OCI-LY7 (cell line): ENCODE results near the gene BUD23.

Experiments
- EZH2phosphoT487 ChIP-seq: fragments of 200-600 bp; sonication (generic); IDR thresholded peaks from 2 replicates; pipeline ENCODE4 v1.6.1; 2018; ENCODE audit warnings: low read depth, borderline replicate concordance, mild to moderate bottlenecking, mixed run types, antibody characterized with exemption, low read length, moderate library complexity, mixed read lengths
- TF ChIP-seq, protein P1 (sequence below): fragments of 200-600 bp; sonication (generic); conservative IDR thresholded peaks from 2 replicates; pipeline ENCODE4 v1.5.1; 2014; ENCODE audit warnings: mild to moderate bottlenecking, antibody characterized with exemption, low read length, moderate library complexity, mixed read lengths

DNA sequence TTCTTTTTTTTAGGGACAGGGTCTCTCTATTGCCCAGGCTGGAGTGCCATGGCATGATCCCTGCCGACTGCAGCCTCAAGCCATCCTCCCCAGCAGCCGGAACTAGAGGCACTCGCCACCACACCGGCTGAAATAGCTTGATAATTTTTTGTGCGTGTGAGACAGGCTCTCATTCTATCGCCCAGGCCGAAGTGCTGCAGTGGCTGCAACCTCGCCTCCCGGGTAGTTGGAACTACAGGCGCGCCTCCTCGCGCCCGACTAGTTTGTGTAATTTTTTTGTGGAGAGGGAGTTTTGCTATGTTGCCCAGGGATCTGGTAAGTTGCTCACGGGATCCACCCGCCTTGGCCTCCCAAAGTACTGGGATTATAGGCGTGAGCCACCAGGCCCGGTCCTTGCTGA is 1.9 kb downstream of the BUD23 start:
- TF ChIP-seq, protein P1, sequence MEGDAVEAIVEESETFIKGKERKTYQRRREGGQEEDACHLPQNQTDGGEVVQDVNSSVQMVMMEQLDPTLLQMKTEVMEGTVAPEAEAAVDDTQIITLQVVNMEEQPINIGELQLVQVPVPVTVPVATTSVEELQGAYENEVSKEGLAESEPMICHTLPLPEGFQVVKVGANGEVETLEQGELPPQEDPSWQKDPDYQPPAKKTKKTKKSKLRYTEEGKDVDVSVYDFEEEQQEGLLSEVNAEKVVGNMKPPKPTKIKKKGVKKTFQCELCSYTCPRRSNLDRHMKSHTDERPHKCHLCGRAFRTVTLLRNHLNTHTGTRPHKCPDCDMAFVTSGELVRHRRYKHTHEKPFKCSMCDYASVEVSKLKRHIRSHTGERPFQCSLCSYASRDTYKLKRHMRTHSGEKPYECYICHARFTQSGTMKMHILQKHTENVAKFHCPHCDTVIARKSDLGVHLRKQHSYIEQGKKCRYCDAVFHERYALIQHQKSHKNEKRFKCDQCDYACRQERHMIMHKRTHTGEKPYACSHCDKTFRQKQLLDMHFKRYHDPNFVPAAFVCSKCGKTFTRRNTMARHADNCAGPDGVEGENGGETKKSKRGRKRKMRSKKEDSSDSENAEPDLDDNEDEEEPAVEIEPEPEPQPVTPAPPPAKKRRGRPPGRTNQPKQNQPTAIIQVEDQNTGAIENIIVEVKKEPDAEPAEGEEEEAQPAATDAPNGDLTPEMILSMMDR = no peak
- no peak for TF ChIP-seq EZH2phosphoT487
